Nephron (organoid): ENCODE measurements around the gene MAGEA4.
"Not testable (repeated sequence)": the region's sequence is repeated elsewhere in the genome, so short reads cannot be mapped to it uniquely, and the experiment has no call there.

Source experiments
- H3K27ac Mint-ChIP-seq, 3 experiments: 2 replicates each; pipeline ENCODE4 v1.8.0; 2020; ENCODE audit warnings: mixed read lengths in 3 of 3, mild to moderate bottlenecking in 2 of 3, moderate library complexity in 1 of 3
- H3K27me3 Mint-ChIP-seq: 2 replicates; pipeline ENCODE4 v1.8.0; 2021; ENCODE audit warnings: low read depth, mild to moderate bottlenecking, moderate library complexity, mixed read lengths
- H3K36me3 Mint-ChIP-seq: 2 replicates; pipeline ENCODE4 v1.8.0; 2020; ENCODE audit warnings: low read depth, mixed read lengths
- H3K4me1 Mint-ChIP-seq: 2 replicates; pipeline ENCODE4 v1.8.0; 2020; ENCODE audit warnings: mixed read lengths
- H3K4me3 Mint-ChIP-seq, 3 experiments: 2 replicates each; pipeline ENCODE4 v1.8.0; 2020; ENCODE audit warnings: mild to moderate bottlenecking in 3 of 3, mixed read lengths in 3 of 3, moderate library complexity in 2 of 3
- H3K9me3 Mint-ChIP-seq: 2 replicates; pipeline ENCODE4 v1.8.0; 2020; ENCODE audit warnings: mixed read lengths
- TF ChIP-seq, protein P1 (sequence below), 3 experiments: fragments of 200-600 bp; sonication (generic); IDR thresholded peaks; one replicate each; pipeline ENCODE4 v1.5.0; 2021; ENCODE audit warnings: antibody characterized with exemption in 3 of 3; ENCODE audit not compliant: unreplicated experiment in 3 of 3

Gene MAGEA4

DNA sequence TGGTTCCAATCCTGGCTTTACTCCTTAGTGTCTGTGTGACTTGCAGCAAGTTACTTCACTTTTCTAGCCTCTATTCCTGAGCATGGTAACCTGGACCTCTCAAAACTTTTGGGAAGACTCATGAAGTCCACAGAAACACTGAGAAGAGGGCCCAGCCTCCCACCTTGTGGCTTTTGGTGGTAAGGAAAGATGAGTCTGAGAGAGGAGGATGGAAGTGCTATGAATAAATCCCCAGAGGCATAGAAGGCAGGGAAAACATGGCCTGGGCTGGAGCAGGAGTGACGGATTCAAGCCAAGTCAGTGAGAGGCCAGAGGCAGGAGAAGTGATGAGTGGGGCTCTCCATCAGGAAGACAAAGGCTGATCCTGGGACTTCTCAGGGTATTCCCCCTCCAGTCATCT lies 10.9 kb upstream of the MAGEA4 start:
- TF ChIP-seq, protein P1, sequence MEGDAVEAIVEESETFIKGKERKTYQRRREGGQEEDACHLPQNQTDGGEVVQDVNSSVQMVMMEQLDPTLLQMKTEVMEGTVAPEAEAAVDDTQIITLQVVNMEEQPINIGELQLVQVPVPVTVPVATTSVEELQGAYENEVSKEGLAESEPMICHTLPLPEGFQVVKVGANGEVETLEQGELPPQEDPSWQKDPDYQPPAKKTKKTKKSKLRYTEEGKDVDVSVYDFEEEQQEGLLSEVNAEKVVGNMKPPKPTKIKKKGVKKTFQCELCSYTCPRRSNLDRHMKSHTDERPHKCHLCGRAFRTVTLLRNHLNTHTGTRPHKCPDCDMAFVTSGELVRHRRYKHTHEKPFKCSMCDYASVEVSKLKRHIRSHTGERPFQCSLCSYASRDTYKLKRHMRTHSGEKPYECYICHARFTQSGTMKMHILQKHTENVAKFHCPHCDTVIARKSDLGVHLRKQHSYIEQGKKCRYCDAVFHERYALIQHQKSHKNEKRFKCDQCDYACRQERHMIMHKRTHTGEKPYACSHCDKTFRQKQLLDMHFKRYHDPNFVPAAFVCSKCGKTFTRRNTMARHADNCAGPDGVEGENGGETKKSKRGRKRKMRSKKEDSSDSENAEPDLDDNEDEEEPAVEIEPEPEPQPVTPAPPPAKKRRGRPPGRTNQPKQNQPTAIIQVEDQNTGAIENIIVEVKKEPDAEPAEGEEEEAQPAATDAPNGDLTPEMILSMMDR (IDR thresholded peaks at IDR 0.05; ENCODE audit: unreplicated experiment in 3 of 3): no peak
- H3K4me3 Mint-ChIP-seq: no peak overlapping the region
- H3K9me3 Mint-ChIP-seq: peaks cover 12% of the 10 kb centered on the region
- H3K27me3 Mint-ChIP-seq: peaks cover 4% of the 10 kb centered on the region
- H3K4me1 Mint-ChIP-seq: no peaks in the 10 kb centered on the region
- no peak overlapping the region for H3K27ac Mint-ChIP-seq
- no peaks in the 10 kb centered on the region for H3K36me3 Mint-ChIP-seq

DNA sequence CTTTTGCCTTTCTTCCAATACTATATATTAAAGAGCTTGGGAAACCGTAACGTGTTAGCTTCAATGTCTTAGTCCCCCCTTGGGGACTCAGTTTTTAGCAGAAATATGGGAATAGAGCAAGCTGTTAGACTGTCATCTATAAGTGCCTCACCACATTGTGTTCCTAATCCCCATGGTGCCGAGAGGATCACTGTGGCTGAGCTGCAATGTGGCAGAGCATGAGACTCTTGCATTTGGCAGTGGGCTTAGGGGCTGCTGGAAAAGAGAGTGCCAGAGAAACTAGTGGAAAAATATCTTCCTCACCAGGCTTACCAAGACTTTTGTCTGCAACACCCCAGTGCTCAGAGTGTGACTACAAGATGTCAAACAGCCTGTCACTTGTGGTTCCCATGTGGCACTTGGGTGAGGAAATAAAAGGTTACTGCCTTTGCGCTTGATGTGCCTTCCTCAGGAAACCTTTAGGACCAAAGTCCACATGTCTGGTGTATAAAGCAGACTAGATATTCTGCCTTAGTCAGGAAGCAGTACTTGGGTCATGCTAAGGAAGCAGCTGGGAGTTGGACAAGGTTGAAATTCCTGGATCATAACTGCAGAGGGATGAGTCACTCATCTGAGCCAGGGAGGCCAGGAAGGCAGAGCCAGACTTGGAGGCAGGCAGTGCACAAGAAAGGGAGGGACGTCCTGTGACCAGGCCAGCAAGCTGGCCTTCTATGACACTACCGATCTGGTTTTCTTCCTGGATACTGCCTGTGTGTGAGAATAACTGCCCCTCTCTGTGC lies 9.7 kb upstream of the MAGEA4 start:
- Mint-ChIP-seq H3K27me3 (peaks cover 4% of the 10 kb centered on the region), H3K9me3 (peaks cover 14% of the 10 kb centered on the region), H3K36me3 (no peaks in the 10 kb centered on the region), H3K4me3 (no peak overlapping the region), H3K27ac (no peak overlapping the region), H3K4me1 (no peaks in the 10 kb centered on the region)
- TF ChIP-seq, protein P1 (IDR thresholded peaks at IDR 0.05; ENCODE audit: unreplicated experiment in 3 of 3): no peak

DNA sequence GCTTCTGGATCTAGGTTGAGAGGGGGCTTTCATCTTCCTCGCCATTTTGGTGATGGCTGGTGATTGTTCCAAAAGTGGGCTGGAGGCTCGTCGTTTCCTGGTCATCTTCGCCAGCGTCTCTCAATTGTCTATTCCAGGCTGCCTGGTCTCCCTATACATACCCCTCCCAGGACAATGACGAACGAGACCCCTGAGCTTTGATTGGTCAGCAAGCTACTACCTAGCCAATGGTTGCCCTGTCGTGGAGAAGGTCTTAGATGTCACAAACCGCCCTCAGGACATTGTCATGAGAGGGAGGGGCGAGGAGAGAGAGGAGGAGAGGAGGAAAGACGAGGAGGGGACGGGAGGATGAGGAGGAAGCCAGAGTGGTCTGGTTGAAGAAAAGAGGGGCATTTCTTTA lies 7.7 kb upstream of the MAGEA4 start:
- Mint-ChIP-seq H3K4me3 (no peak overlapping the region), H3K9me3 (peaks cover 9% of the 10 kb centered on the region)

DNA sequence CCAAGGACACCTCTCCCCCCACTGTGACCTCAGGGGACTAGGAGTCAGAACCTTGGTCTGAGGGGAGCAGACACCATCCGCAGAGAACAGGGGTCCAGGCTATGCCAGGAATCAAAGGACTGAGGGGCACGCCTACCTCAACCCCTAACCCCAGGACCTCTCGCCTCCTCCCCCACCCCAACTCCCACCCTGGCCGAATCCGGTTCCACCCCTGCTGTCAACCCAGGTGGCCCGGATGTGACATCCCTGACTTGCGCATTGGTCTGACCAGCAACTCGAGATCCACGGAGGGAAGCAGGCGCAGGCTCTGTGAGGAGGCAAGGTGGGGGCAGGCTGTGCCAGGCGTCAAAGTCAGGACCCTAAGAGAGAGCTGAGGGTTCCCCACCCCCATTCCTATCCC lies 468 bp upstream of the MAGEA4 start:
- Mint-ChIP-seq H3K27ac (no peak overlapping the region), H3K4me3 (no peak overlapping the region), H3K4me1 (no peaks in the 10 kb centered on the region), H3K36me3 (no peaks in the 10 kb centered on the region), H3K27me3 (peaks cover 3% of the 10 kb centered on the region), H3K9me3 (peaks cover 2% of the 10 kb centered on the region)
- TF ChIP-seq, protein P1 (IDR thresholded peaks at IDR 0.05; ENCODE audit: unreplicated experiment in 3 of 3): no peak

More for the DNA sequence above, 7.7 kb upstream of the MAGEA4 start:
- no peaks in the 10 kb centered on the region for H3K36me3 Mint-ChIP-seq
- H3K27me3 Mint-ChIP-seq: peaks cover 4% of the 10 kb centered on the region
- TF ChIP-seq, protein P1 (IDR thresholded peaks at IDR 0.05; ENCODE audit: unreplicated experiment in 3 of 3): no peak
- no peaks in the 10 kb centered on the region for H3K4me1 Mint-ChIP-seq
- no peak overlapping the region for H3K27ac Mint-ChIP-seq

DNA sequence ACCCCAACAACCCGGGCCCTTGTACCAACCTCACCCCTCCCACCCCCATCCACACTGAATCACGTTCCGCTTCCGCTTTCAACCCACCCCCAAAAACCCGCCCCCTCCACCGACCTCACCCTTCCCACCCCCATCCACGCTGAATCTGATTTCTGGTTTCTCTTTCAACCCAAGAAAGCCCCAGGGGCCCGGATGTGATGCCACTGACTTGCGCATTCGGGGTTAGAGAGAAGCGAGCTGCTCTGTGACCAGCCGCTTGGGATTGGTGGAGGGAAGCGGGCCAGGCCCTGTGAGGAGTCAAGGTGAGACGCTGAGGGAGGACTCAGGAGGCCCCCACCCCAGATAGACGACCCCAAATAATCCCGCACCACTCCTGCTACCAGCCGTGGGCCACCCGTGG lies 6.0 kb downstream of the MAGEA4 start:
- not testable (repeated sequence) for H3K27me3 Mint-ChIP-seq, H3K27ac Mint-ChIP-seq, H3K4me1 Mint-ChIP-seq, H3K36me3 Mint-ChIP-seq, H3K4me3 Mint-ChIP-seq, H3K9me3 Mint-ChIP-seq

DNA sequence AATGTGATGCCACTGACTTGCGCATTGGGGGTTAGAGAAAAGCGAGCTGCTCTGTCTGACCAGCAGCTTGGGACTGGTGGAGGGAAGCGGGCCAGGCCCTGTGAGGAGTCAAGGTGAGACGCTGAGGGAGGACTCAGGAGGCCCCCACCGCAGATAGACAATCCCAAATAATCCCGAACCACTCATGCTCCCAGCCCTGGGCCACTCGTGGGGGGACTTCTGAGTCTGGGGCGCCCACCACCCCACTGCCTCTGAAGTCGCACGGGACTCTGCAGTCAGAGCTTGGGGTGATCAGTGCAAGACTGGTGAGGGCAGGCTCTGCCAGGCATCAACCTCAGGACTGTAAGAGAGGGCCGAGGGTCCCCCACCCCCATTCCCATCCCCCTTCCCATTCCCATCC lies 6.9 kb downstream of the MAGEA4 start:
- Mint-ChIP-seq H3K36me3 (no peaks in the 10 kb centered on the region), H3K9me3 (no peaks in the 10 kb centered on the region), H3K27ac (no peak overlapping the region), H3K4me1 (no peaks in the 10 kb centered on the region), H3K27me3 (peaks cover 3% of the 10 kb centered on the region), H3K4me3 (no peak overlapping the region)
- TF ChIP-seq, protein P1 (IDR thresholded peaks at IDR 0.05; ENCODE audit: unreplicated experiment in 3 of 3): no peak
